ENCODE measurements around the gene GSG1L2.

GSG1L2 gene

GRCh38 chr17:9821921-9822320 lies at the start of gene GSG1L2:
TSS of gene GSG1L2 (minus strand) at chr17:9822079. CDS start at chr17:9822071, 8 bp downstream.
- no peak for DNase-seq (ENCODE audit: low read depth)
- TF ChIP-seq CTCF (IDR thresholded peaks at IDR 0.05; ENCODE audit: control insufficient read depth, insufficient read depth, low read depth, low read length, missing control alignments), result no peak

GRCh38 chr17:9868552-9868951 lies 46.7 kb upstream of the GSG1L2 start:
- DNase-seq (ENCODE audit: low read depth), result no peak
- TF ChIP-seq CTCF (IDR thresholded peaks at IDR 0.05; ENCODE audit: control insufficient read depth, insufficient read depth, low read depth, low read length, missing control alignments), result no peak
- H3K4me3 ChIP-seq (ENCODE audit: control insufficient read depth, low read depth, low read length), result no peak overlapping the region

More at GRCh38 chr17:9821921-9822320, at the start of gene GSG1L2:
- H3K4me3 ChIP-seq (ENCODE audit: control insufficient read depth, low read depth, low read length), result no peak within 1 kb of the TSS

GRCh38 chr17:9865586-9865985 lies 43.7 kb upstream of the GSG1L2 start:
- no peak for TF ChIP-seq CTCF (IDR thresholded peaks at IDR 0.05; ENCODE audit: control insufficient read depth, insufficient read depth, low read depth, low read length, missing control alignments)

GRCh38 chr17:9862949-9863348 lies 41.1 kb upstream of the GSG1L2 start:
- no peak overlapping the region for H3K4me3 ChIP-seq (ENCODE audit: control insufficient read depth, low read depth, low read length)
- TF ChIP-seq CTCF (IDR thresholded peaks at IDR 0.05; ENCODE audit: control insufficient read depth, insufficient read depth, low read depth, low read length, missing control alignments), result no peak
- DNase-seq (ENCODE audit: low read depth), result no peak

More at GRCh38 chr17:9865586-9865985, 43.7 kb upstream of the GSG1L2 start:
- H3K4me3 ChIP-seq (ENCODE audit: control insufficient read depth, low read depth, low read length), result no peak overlapping the region
- no peak for DNase-seq (ENCODE audit: low read depth)

GRCh38 chr17:9862220-9862619 lies 40.3 kb upstream of the GSG1L2 start:
- TF ChIP-seq CTCF (IDR thresholded peaks at IDR 0.05; ENCODE audit: control insufficient read depth, insufficient read depth, low read depth, low read length, missing control alignments), result no peak
- H3K4me3 ChIP-seq (ENCODE audit: control insufficient read depth, low read depth, low read length), result no peak overlapping the region
- DNase-seq (ENCODE audit: low read depth), result no peak

- no peak for TF ChIP-seq CTCF (IDR thresholded peaks at IDR 0.05; ENCODE audit: control insufficient read depth, insufficient read depth, low read depth, low read length, missing control alignments)
- H3K4me3 ChIP-seq (ENCODE audit: control insufficient read depth, low read depth, low read length), result no peak overlapping the region
- DNase-seq (ENCODE audit: low read depth), result no peak
These were observed 39.0 kb upstream of the GSG1L2 start for GRCh38 chr17:9860851-9861250.

- no peak for TF ChIP-seq CTCF (IDR thresholded peaks at IDR 0.05; ENCODE audit: control insufficient read depth, insufficient read depth, low read depth, low read length, missing control alignments)
- no peak overlapping the region for H3K4me3 ChIP-seq (ENCODE audit: control insufficient read depth, low read depth, low read length)
- DNase-seq (ENCODE audit: low read depth), result no peak
These were observed 37.9 kb upstream of the GSG1L2 start for GRCh38 chr17:9859781-9860180.
